H9 (cell line): ENCODE measurements around the gene CAMK2N2. TPM values are rescaled to one million over a fixed set of nuclear protein-coding genes. Genes with fewer than 3 reads are reported as not detected.

ENCODE experiments used
- DNase-seq: peaks from one replicate; pipeline ENCODE4 v3.0.0-alpha.2; 2017
- H2AFZ ChIP-seq: one replicate; pipeline ENCODE4 v1.6.1; 2013; ENCODE audit warnings: mild to moderate bottlenecking, low read length, control low read depth, moderate library complexity
- H2AK5ac ChIP-seq: 2 replicates; pipeline ENCODE4 v1.6.1; 2013; ENCODE audit warnings: low read length, control low read depth, mixed read lengths; ENCODE audit not compliant: insufficient read length
- H2BK120ac ChIP-seq: one replicate; pipeline ENCODE4 v1.6.1; 2013; ENCODE audit warnings: low read depth, mild to moderate bottlenecking, low read length, control low read depth, inconsistent platforms; ENCODE audit not compliant: poor library complexity, severe bottlenecking
- H2BK12ac ChIP-seq: 2 replicates; pipeline ENCODE4 v1.6.1; 2013; ENCODE audit warnings: low read length, control low read depth, mixed read lengths, low read depth; ENCODE audit not compliant: insufficient read length
- H2BK15ac ChIP-seq: 2 replicates; pipeline ENCODE4 v1.6.1; 2013; ENCODE audit warnings: low read depth, low read length, control low read depth
- H2BK20ac ChIP-seq: one replicate; pipeline ENCODE4 v1.6.1; 2013; ENCODE audit warnings: low read depth, mild to moderate bottlenecking, low read length, control low read depth, inconsistent platforms; ENCODE audit not compliant: poor library complexity, severe bottlenecking
- H2BK5ac ChIP-seq: 2 replicates; pipeline ENCODE4 v1.6.1; 2013; ENCODE audit warnings: low read length, control low read depth, mixed read lengths; ENCODE audit not compliant: insufficient read length
- H3K14ac ChIP-seq: 2 replicates; pipeline ENCODE4 v1.6.1; 2013; ENCODE audit warnings: low read length, control low read depth; ENCODE audit not compliant: insufficient read depth
- H3K18ac ChIP-seq: 2 replicates; pipeline ENCODE4 v1.6.1; 2013; ENCODE audit warnings: low read depth, mild to moderate bottlenecking, mixed read lengths, low read length, control low read depth; ENCODE audit not compliant: insufficient read length
- H3K23ac ChIP-seq: 2 replicates; pipeline ENCODE4 v1.6.1; 2013; ENCODE audit warnings: low read length, control low read depth, mixed read lengths, low read depth; ENCODE audit not compliant: insufficient read length
- H3K23me2 ChIP-seq: 2 replicates; pipeline ENCODE4 v1.6.1; 2013; ENCODE audit warnings: low read depth, mild to moderate bottlenecking, mixed read lengths, low read length, control low read depth; ENCODE audit not compliant: insufficient read length, poor library complexity, severe bottlenecking
- H3K27ac ChIP-seq: 2 replicates; pipeline ENCODE4 v1.5.1; 2013; ENCODE audit warnings: low read length, control low read depth, mixed read lengths, low read depth; ENCODE audit not compliant: insufficient read length
- H3K27me3 ChIP-seq: 2 replicates; pipeline ENCODE4 v1.6.1; 2013; ENCODE audit warnings: low read length, control low read depth, inconsistent platforms; ENCODE audit not compliant: insufficient read depth
- H3K4ac ChIP-seq: 2 replicates; pipeline ENCODE4 v1.6.1; 2013; ENCODE audit warnings: low read depth, mild to moderate bottlenecking, control low read depth, inconsistent platforms, low read length, moderate library complexity
- H3K4me1 ChIP-seq: 2 replicates; pipeline ENCODE4 v1.6.1; 2013; ENCODE audit warnings: low read length, control low read depth, inconsistent platforms; ENCODE audit not compliant: insufficient read depth
- H3K4me2 ChIP-seq: 2 replicates; pipeline ENCODE4 v1.6.1; 2013; ENCODE audit warnings: low read length, control low read depth, mixed read lengths; ENCODE audit not compliant: insufficient read length, insufficient read depth
- H3K56ac ChIP-seq: 2 replicates; pipeline ENCODE4 v1.6.1; 2013; ENCODE audit warnings: low read depth, mild to moderate bottlenecking, mixed read lengths, low read length, control low read depth; ENCODE audit not compliant: insufficient read length
- H3K79me1 ChIP-seq: 2 replicates; pipeline ENCODE4 v1.6.1; 2013; ENCODE audit warnings: low read depth, mild to moderate bottlenecking, moderate library complexity, low read length, control low read depth, inconsistent platforms; ENCODE audit not compliant: insufficient read depth, poor library complexity, severe bottlenecking
- H3K79me2 ChIP-seq: 2 replicates; pipeline ENCODE4 v1.6.1; 2013; ENCODE audit warnings: low read length, control low read depth, inconsistent platforms; ENCODE audit not compliant: insufficient read depth
- H3K9ac ChIP-seq: 2 replicates; pipeline ENCODE4 v1.6.1; 2013; ENCODE audit warnings: low read length, control low read depth, mixed read lengths; ENCODE audit not compliant: insufficient read length; ENCODE audit errors: extremely low read depth
- H3K9me3 ChIP-seq: one replicate; pipeline ENCODE4 v1.6.1; 2013; ENCODE audit warnings: low read depth, low read length, inconsistent platforms; ENCODE audit not compliant: control insufficient read depth
- H3T11ph ChIP-seq: one replicate; pipeline ENCODE4 v1.6.1; 2013; ENCODE audit warnings: mild to moderate bottlenecking, low read length, control low read depth, inconsistent platforms
- H4K20me1 ChIP-seq: one replicate; pipeline ENCODE4 v1.6.1; 2013; ENCODE audit not compliant: control insufficient read depth, insufficient read length, insufficient read depth
- H4K5ac ChIP-seq: 2 replicates; pipeline ENCODE4 v1.6.1; 2013; ENCODE audit warnings: low read depth, mild to moderate bottlenecking, mixed read lengths, low read length, control low read depth; ENCODE audit not compliant: insufficient read length
- H4K8ac ChIP-seq: replicated peaks from 2 replicates; pipeline ENCODE4 v1.6.1; 2013; ENCODE audit warnings: low read length, control low read depth, mixed read lengths, low read depth; ENCODE audit not compliant: insufficient read length
- H4K91ac ChIP-seq: 2 replicates; pipeline ENCODE4 v1.6.1; 2013; ENCODE audit warnings: low read depth, mild to moderate bottlenecking, moderate library complexity, mixed read lengths, low read length, control low read depth; ENCODE audit not compliant: insufficient read length
- H3K27ac Mint-ChIP-seq, 3 experiments: 2 replicates in 2 of 3; 3 replicates in 1 of 3; pipeline ENCODE4 v1.8.0; 2020 to 2021; ENCODE audit warnings: mixed read lengths in 3 of 3, mild to moderate bottlenecking in 1 of 3, moderate library complexity in 1 of 3
- H3K27me3 Mint-ChIP-seq: 2 replicates; pipeline ENCODE4 v1.8.0; 2021; ENCODE audit warnings: low read depth, mild to moderate bottlenecking, moderate library complexity, mixed read lengths
- H3K36me3 Mint-ChIP-seq, 3 experiments: 2 replicates in 2 of 3; 3 replicates in 1 of 3; pipeline ENCODE4 v1.8.0; 2020 to 2021; ENCODE audit warnings: low read depth in 3 of 3, mixed read lengths in 3 of 3; ENCODE audit not compliant: insufficient read depth in 1 of 3
- H3K4me1 Mint-ChIP-seq, 2 experiments: 2 replicates each; pipeline ENCODE4 v1.8.0; 2020; ENCODE audit warnings: mixed read lengths in 2 of 2
- H3K4me3 Mint-ChIP-seq, 2 experiments: 2 replicates in 1 of 2; 3 replicates in 1 of 2; pipeline ENCODE4 v1.8.0; 2020 to 2021; ENCODE audit warnings: mild to moderate bottlenecking in 2 of 2, mixed read lengths in 2 of 2, moderate library complexity in 1 of 2
- H3K9me3 Mint-ChIP-seq, 2 experiments: 2 replicates in 1 of 2; 3 replicates in 1 of 2; pipeline ENCODE4 v1.8.0; 2020; ENCODE audit warnings: mild to moderate bottlenecking in 2 of 2, mixed read lengths in 2 of 2, moderate library complexity in 1 of 2
- WGBS: extraction: QIAGEN DNeasy Blood & Tissue Kit; methylation state at CpG from one replicate; pipeline ENCODE4 v1.1.7; 2013; ENCODE audit warnings: missing lambda C conversion rate, low lambda C conversion rate, mixed read lengths; ENCODE audit not compliant: insufficient read length; ENCODE audit errors: extremely low coverage; 5-methylcytosine and 5-hydroxymethylcytosine counted together
- total RNA-seq: library from RNA; stranded (reverse); gene quantifications from 2 replicates; pipeline ENCODE4 v1.2.1, GENCODE V29; 2021
- TF ChIP-seq, protein P1 (sequence below): fragments of 200-600 bp; sonication (generic); conservative IDR thresholded peaks from 3 replicates; pipeline ENCODE4 v1.8.0; 2021; ENCODE audit warnings: antibody characterized with exemption, mild to moderate bottlenecking

The CAMK2N2 gene
- total RNA-seq, 1 experiment from 2014 or later: 12.6 TPM

DNA sequence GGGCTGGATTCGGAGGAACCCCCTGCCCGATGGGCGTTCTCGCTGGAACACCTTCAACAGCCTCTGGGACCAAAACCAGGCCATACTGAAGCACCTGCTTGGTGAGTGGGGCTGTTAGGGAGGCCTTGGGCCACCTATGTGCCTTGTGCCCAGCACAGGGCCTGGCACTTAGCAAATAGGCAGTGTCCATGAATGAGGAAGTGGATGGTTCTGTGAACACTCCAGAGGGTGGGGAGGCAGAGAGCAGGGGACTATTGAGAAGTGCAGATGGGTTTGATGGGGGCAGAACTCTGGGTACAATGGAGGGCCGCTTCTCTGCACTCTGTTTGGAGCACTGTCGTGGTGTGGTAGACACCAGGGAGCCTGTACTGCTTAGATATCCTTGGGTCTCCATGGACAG, 16.0 kb upstream of the CAMK2N2 start:
- no peak overlapping the region for H2BK15ac ChIP-seq
- H3K56ac ChIP-seq: no peak overlapping the region
- H3K18ac ChIP-seq: no peak overlapping the region
- H4K20me1 ChIP-seq: no peaks in the 10 kb centered on the region
- WGBS: no CpG with 5 or more reads among the region's 6 CpGs
- no peak overlapping the region for H3K14ac ChIP-seq
- no peaks in the 10 kb centered on the region for H3K9me3 ChIP-seq
- H4K91ac ChIP-seq: no peak overlapping the region
- no peak overlapping the region for H2AFZ ChIP-seq
- no peak overlapping the region for H2BK12ac ChIP-seq
- no peak for DNase-seq
- no peak overlapping the region for H2BK20ac ChIP-seq
- no peak overlapping the region for H2BK120ac ChIP-seq
- TF ChIP-seq, protein P1, sequence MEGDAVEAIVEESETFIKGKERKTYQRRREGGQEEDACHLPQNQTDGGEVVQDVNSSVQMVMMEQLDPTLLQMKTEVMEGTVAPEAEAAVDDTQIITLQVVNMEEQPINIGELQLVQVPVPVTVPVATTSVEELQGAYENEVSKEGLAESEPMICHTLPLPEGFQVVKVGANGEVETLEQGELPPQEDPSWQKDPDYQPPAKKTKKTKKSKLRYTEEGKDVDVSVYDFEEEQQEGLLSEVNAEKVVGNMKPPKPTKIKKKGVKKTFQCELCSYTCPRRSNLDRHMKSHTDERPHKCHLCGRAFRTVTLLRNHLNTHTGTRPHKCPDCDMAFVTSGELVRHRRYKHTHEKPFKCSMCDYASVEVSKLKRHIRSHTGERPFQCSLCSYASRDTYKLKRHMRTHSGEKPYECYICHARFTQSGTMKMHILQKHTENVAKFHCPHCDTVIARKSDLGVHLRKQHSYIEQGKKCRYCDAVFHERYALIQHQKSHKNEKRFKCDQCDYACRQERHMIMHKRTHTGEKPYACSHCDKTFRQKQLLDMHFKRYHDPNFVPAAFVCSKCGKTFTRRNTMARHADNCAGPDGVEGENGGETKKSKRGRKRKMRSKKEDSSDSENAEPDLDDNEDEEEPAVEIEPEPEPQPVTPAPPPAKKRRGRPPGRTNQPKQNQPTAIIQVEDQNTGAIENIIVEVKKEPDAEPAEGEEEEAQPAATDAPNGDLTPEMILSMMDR: no peak
- H4K5ac ChIP-seq: no peak overlapping the region
- no peak overlapping the region for H3K4ac ChIP-seq
- no peaks in the 10 kb centered on the region for H3K79me2 ChIP-seq
- no peaks in the 10 kb centered on the region for H3K4me1 ChIP-seq
- H3K4me2 ChIP-seq: no peak overlapping the region
- H2BK5ac ChIP-seq: no peak overlapping the region
- H3K4me3 Mint-ChIP-seq: no peak overlapping the region
- peaks cover 2% of the 10 kb centered on the region for H3K23me2 ChIP-seq
- no peaks in the 10 kb centered on the region for H3K79me1 ChIP-seq
- no peak overlapping the region for H4K8ac ChIP-seq
- H3K4me1 Mint-ChIP-seq: peaks cover 0 to 6% of the 10 kb centered on the region in 2 experiments; a peak in 2 of 4 replicates
- no peak overlapping the region for H3K23ac ChIP-seq
- H3T11ph ChIP-seq: no peak overlapping the region
- no peak overlapping the region for H2AK5ac ChIP-seq
- no peak overlapping the region for H3K27ac ChIP-seq
- no peaks in the 10 kb centered on the region; a peak in 2 of 7 replicates for H3K36me3 Mint-ChIP-seq
- no peak overlapping the region for H3K9ac ChIP-seq
- H3K27ac Mint-ChIP-seq: no peak overlapping the region
- peaks cover 8% of the 10 kb centered on the region; the same call in 1 of the 2 replicates for H3K27me3 ChIP-seq
- H3K9me3 Mint-ChIP-seq: no peaks in the 10 kb centered on the region
- H3K27me3 Mint-ChIP-seq: peaks cover 17% of the 10 kb centered on the region
